ENCODE results near the gene ACP4. TPM values are rescaled to one million over a fixed set of nuclear protein-coding genes. Genes with fewer than 3 reads are reported as not detected.
A peak's percentile ranks its signal among the peaks of the same experiment; 100 is the strongest.

ACP4 gene
- total RNA-seq, 1 experiment from 2014 or later = not detected

GRCh38 chr19:50798659-50799546 is 8.7 kb downstream of the ACP4 start:
- CTCF ChIA-PET = no interaction called here
- BruUV-seq (replicated peaks) = no TSS peak
- H3K4me3 ChIP-seq (ENCODE audit: low read depth, low read length) = no peak overlapping the region
- H3K36me3 ChIP-seq (ENCODE audit: control insufficient read depth, insufficient read depth, low read length) = peaks cover 13% of the 10 kb centered on the region
- Mint-ChIP-seq H3K27me3 (ENCODE audit: insufficient read depth, unreplicated experiment) (no peaks in the 10 kb centered on the region), H3K27ac (ENCODE audit: unreplicated experiment) (no peak overlapping the region), H3K4me3 (ENCODE audit: unreplicated experiment) (no peak overlapping the region), H3K36me3 (ENCODE audit: insufficient read depth, unreplicated experiment) (peaks cover 100% of the 10 kb centered on the region), H3K4me1 (ENCODE audit: low read depth, unreplicated experiment) (peaks cover 5% of the 10 kb centered on the region), H3K9me3 (ENCODE audit: unreplicated experiment) (no peaks in the 10 kb centered on the region)
- DNase-seq = no peak
- TF ChIP-seq CTCF (IDR thresholded peaks at IDR 0.05; ENCODE audit: insufficient read depth in 1 of 2, low read depth in 1 of 2, low read length in 1 of 2, severe bottlenecking in 1 of 2, unreplicated experiment in 1 of 2) = no peak
- no peaks in the 10 kb centered on the region for H3K9me3 ChIP-seq
- intact Hi-C loops (cut with micrococcal nuclease; ENCODE audit: unreplicated experiment) = no loop called here
- no peaks in the 10 kb centered on the region for H3K27me3 ChIP-seq (replicated peaks; ENCODE audit: control insufficient read depth, insufficient read depth, low read length)
- peaks cover 10% of the 10 kb centered on the region; the same call in 1 of the 2 replicates for H3K4me1 ChIP-seq
- POLR2A ChIA-PET = no interaction called here

GRCh38 chr19:50799547-50799851 is 9.3 kb downstream of the ACP4 start:
- BruUV-seq (replicated peaks) = no TSS peak
- no peak for DNase-seq
- H3K36me3 Mint-ChIP-seq (ENCODE audit: insufficient read depth, unreplicated experiment) = peaks cover 100% of the 10 kb centered on the region
- CTCF ChIA-PET = no interaction called here
- H3K4me1 ChIP-seq = peaks cover 10% of the 10 kb centered on the region; the same call in 1 of the 2 replicates
- TF ChIP-seq CTCF (IDR thresholded peaks at IDR 0.05; ENCODE audit: insufficient read depth in 1 of 2, low read depth in 1 of 2, low read length in 1 of 2, severe bottlenecking in 1 of 2, unreplicated experiment in 1 of 2) = no peak
- H3K27me3 Mint-ChIP-seq (ENCODE audit: insufficient read depth, unreplicated experiment) = no peaks in the 10 kb centered on the region
- H3K27ac Mint-ChIP-seq (ENCODE audit: unreplicated experiment) = no peak overlapping the region
- H3K36me3 ChIP-seq (ENCODE audit: control insufficient read depth, insufficient read depth, low read length) = peaks cover 13% of the 10 kb centered on the region
- no peaks in the 10 kb centered on the region for H3K9me3 ChIP-seq
- peaks cover 5% of the 10 kb centered on the region for H3K4me1 Mint-ChIP-seq (ENCODE audit: low read depth, unreplicated experiment)
- POLR2A ChIA-PET = no interaction called here
- intact Hi-C loops (cut with micrococcal nuclease; ENCODE audit: unreplicated experiment) = no loop called here
- H3K27me3 ChIP-seq (replicated peaks; ENCODE audit: control insufficient read depth, insufficient read depth, low read length) = no peaks in the 10 kb centered on the region
- no peak overlapping the region for H3K4me3 Mint-ChIP-seq (ENCODE audit: unreplicated experiment)
- H3K4me3 ChIP-seq (ENCODE audit: low read depth, low read length) = no peak overlapping the region
- no peaks in the 10 kb centered on the region for H3K9me3 Mint-ChIP-seq (ENCODE audit: unreplicated experiment)

- H3K9me3 ChIP-seq = no peaks in the 10 kb centered on the region
- ChIA-PET POLR2A (no interaction called here), CTCF (interaction anchor here (0.5 kb wide), 1 partner anchor 315 kb away, joined by 4 read pairs; no protein-coding TSS in a partner anchor)
- H3K4me3 ChIP-seq (ENCODE audit: low read depth, low read length) = no peak overlapping the region
- TF ChIP-seq CTCF (IDR thresholded peaks at IDR 0.05; ENCODE audit: insufficient read depth in 1 of 2, low read depth in 1 of 2, low read length in 1 of 2, severe bottlenecking in 1 of 2, unreplicated experiment in 1 of 2) = no peak
- peaks cover 13% of the 10 kb centered on the region for H3K36me3 ChIP-seq (ENCODE audit: control insufficient read depth, insufficient read depth, low read length)
- intact Hi-C loops (cut with micrococcal nuclease; ENCODE audit: unreplicated experiment) = no loop called here
- no peaks in the 10 kb centered on the region for H3K9me3 Mint-ChIP-seq (ENCODE audit: unreplicated experiment)
- peaks cover 10% of the 10 kb centered on the region; the same call in 1 of the 2 replicates for H3K4me1 ChIP-seq
- DNase-seq = no peak
- H3K36me3 Mint-ChIP-seq (ENCODE audit: insufficient read depth, unreplicated experiment) = peaks cover 95% of the 10 kb centered on the region
- TSS peak; percentile 3 for BruUV-seq (replicated peaks)
- no peak overlapping the region for H3K27ac Mint-ChIP-seq (ENCODE audit: unreplicated experiment)
- H3K4me1 Mint-ChIP-seq (ENCODE audit: low read depth, unreplicated experiment) = peaks cover 8% of the 10 kb centered on the region
- H3K27me3 Mint-ChIP-seq (ENCODE audit: insufficient read depth, unreplicated experiment) = no peaks in the 10 kb centered on the region
- no peaks in the 10 kb centered on the region for H3K27me3 ChIP-seq (replicated peaks; ENCODE audit: control insufficient read depth, insufficient read depth, low read length)
- peak overlapping the region; percentile 19 for H3K4me3 Mint-ChIP-seq (ENCODE audit: unreplicated experiment)
These were observed 10.9 kb downstream of the ACP4 start for GRCh38 chr19:50801107-50801506.

Data from Caco-2 (cell line).